Activated CD4-positive, alpha-beta T cell treated with anti-CD3 and anti-CD28 coated beads, Interleukin-2, amount 10 ng/mL, durations not matched to agents 7 days and 5 days (primary cell): ENCODE results near the gene FAM43B. TPM values are rescaled to one million over a fixed set of nuclear protein-coding genes. Genes with fewer than 3 reads are reported as not detected.

Experiments used
- CTCF ChIA-PET: fragments of 350-600 bp; sonication (Branson Sonifier 250); formaldehyde crosslinking; loops from one replicate; lab custom pipeline; 2021; ENCODE audit warnings: antibody characterized with exemption; lab: Charles Lee
- POLR2A ChIA-PET: fragments of 350-600 bp; sonication (Branson Sonifier 250); formaldehyde crosslinking; loops from one replicate; lab custom pipeline; 2021; ENCODE audit warnings: antibody characterized with exemption; lab: Charles Lee
- DNase-seq: peaks from one replicate; pipeline ENCODE4 v3.0.0-alpha.2; 2020
- H3K27ac Mint-ChIP-seq: one replicate; pipeline ENCODE4 v1.8.0; 2021; ENCODE audit warnings: mild to moderate bottlenecking, moderate library complexity, mixed read lengths
- H3K27me3 Mint-ChIP-seq: one replicate; pipeline ENCODE4 v1.8.0; 2021; ENCODE audit warnings: mixed read lengths
- H3K36me3 Mint-ChIP-seq: one replicate; pipeline ENCODE4 v1.8.0; 2021; ENCODE audit warnings: low read depth, mixed read lengths
- H3K4me1 Mint-ChIP-seq: one replicate; pipeline ENCODE4 v1.8.0; 2021; ENCODE audit warnings: mixed read lengths
- H3K4me3 Mint-ChIP-seq: one replicate; pipeline ENCODE4 v1.8.0; 2021; ENCODE audit warnings: mild to moderate bottlenecking, moderate library complexity, mixed read lengths
- H3K9me3 Mint-ChIP-seq: one replicate; pipeline ENCODE4 v1.8.0; 2021; ENCODE audit warnings: mixed read lengths
- total RNA-seq, 2 experiments: library from RNA; stranded (reverse); gene quantifications; one replicate each; pipeline ENCODE4 v1.2.3, GENCODE V29; 2021

The FAM43B gene
- total RNA-seq, 2 experiments from 2014 or later = not detected

DNA sequence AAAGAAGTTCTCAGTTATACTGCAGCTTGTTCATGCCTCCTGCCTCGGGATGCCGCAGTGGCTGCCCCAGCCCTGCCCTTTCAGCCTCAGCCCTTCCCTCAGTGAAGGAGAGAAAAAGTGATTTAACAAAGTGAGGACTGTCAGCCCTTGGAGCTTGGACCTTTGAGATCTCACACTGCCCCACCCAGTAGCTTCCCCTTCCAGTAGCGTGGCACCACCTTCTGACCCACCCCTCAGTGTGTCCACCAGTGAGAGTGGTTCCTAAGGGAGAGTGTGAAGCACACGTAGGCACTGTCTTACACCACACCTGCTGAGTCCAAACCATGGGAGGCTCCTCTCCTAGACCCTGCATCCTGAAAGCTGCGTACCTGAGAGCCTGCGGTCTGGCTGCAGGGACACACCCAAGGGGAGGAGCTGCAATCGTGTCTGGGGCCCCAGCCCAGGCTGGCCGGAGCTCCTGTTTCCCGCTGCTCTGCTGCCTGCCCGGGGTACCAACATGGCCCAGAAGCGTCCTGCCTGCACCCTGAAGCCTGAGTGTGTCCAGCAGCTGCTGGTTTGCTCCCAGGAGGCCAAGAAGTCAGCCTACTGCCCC lies 36.4 kb downstream of the FAM43B start, which contains the start of gene CDA:
CDA (plus strand) TSS at position 464 of the 592 bp plus-strand sequence; CDS start at position 497, 33 bp downstream.
- H3K4me3 Mint-ChIP-seq = no peak within 1 kb of the TSS
- no peak within 1 kb of the TSS for H3K27ac Mint-ChIP-seq
- ChIA-PET POLR2A (no interaction called here), CTCF (interaction anchor here (0.6 kb wide), 1 partner anchor 32 kb away, joined by 5 read pairs; no protein-coding TSS in a partner anchor)
- no peaks in the 10 kb centered on the region for H3K36me3 Mint-ChIP-seq
- H3K27me3 Mint-ChIP-seq = peaks cover 44% of the 10 kb centered on the region
- no peak for DNase-seq
- H3K9me3 Mint-ChIP-seq = no peaks in the 10 kb centered on the region
- H3K4me1 Mint-ChIP-seq = peaks cover 13% of the 10 kb centered on the region

DNA sequence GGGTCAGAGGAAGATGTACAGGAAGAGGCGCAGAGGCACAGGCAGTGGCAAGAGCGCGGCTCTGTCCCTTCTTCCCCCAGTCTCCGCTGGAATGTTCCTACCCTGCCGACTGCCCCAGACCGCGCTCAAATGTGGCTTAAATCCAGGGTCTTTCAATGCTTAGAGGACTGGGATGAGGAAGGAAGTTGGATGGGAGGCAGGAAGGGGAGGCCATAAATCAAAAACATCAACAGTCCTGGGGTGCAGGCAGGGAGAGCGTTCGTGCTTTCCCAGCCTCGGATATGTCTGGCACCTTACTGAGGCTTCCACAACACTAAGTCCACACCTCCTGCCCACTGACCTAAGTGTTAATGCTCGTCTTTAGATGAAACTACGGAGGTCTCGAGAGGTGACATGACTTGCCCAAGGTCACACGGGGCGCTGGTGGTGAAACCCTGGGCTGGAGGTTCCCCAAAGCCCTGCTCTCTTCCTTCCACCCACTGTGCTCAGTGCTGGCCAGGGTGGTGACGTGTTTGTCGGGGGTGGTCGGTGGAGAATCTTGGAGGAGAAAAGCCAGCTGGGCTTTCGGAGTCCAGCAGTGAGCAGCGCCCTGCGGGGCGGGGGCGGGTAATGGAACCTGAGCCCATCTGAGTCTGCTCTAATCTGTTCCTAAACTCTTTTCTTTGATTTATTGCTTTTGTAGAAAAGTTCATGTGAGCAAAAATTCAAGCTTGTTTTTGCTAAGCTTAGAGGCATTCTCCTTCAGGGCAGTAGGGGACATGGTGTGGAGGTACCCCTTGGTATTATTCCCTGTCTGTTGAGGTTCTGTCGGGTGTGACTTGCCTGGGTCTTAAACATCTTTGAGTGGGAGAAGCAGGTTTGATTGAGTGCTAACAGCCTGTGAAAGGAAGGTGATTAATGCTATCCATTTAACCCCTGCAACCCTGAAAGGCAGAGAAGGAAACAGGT lies 37.2 kb downstream of the FAM43B start:
- H3K9me3 Mint-ChIP-seq = no peaks in the 10 kb centered on the region
- no peak for DNase-seq
- no peaks in the 10 kb centered on the region for H3K36me3 Mint-ChIP-seq
- no peak overlapping the region for H3K27ac Mint-ChIP-seq
- H3K27me3 Mint-ChIP-seq = peaks cover 41% of the 10 kb centered on the region
- POLR2A ChIA-PET = no interaction called here
- peaks cover 13% of the 10 kb centered on the region for H3K4me1 Mint-ChIP-seq
- CTCF ChIA-PET = no interaction called here
- no peak overlapping the region for H3K4me3 Mint-ChIP-seq

DNA sequence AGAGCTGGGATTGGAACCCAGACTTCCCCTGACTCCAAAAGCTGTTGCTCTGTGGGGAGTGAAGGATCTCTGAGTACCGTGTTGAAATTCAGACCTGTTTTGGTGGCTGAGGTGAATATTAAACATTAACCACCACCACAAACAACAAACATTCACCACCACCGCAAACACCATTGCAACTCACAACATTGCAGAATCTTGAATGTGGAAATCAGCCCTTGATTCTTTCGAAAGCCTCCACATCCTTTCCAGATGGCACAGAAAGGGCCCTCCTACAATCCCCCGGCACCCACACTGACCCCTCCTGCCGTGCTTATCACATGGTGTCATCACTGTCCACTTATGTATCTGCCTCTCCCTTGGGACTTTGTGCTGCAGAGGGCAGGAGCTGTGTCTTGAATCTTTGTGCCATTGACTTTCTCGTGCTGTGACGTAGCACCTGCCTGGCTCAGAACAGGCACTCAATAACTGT lies 38.0 kb downstream of the FAM43B start:
- Mint-ChIP-seq H3K27me3 (peaks cover 36% of the 10 kb centered on the region), H3K4me1 (peaks cover 13% of the 10 kb centered on the region), H3K27ac (no peak overlapping the region), H3K9me3 (no peaks in the 10 kb centered on the region), H3K36me3 (no peaks in the 10 kb centered on the region), H3K4me3 (no peak overlapping the region)
- ChIA-PET CTCF (no interaction called here), POLR2A (no interaction called here)
- DNase-seq = no peak

DNA sequence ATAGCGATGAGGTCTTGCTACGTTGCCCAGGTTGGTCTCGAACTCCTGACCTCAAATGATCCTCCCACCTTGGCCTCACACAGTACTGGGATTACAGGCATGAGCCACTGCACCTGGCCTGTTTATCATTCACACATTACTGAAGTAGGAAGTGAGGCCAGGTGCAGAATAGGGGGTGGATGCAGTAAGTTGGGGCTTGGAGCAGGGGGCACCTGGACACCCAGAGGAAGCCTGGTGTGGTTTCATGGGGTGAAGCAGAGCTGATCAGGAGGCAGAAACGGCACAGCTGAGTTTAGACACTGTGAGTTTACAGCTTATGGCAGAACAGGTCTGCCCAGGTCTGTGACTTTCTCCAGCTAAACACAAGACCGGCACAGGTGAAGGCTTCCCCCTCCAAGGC lies 41.4 kb downstream of the FAM43B start:
- H3K36me3 Mint-ChIP-seq = no peaks in the 10 kb centered on the region
- no peaks in the 10 kb centered on the region for H3K9me3 Mint-ChIP-seq
- no peak overlapping the region for H3K27ac Mint-ChIP-seq
- CTCF ChIA-PET = interaction anchor here (0.6 kb wide), 1 partner anchor 20 kb away, joined by 4 read pairs; no protein-coding TSS in a partner anchor
- peaks cover 24% of the 10 kb centered on the region for H3K27me3 Mint-ChIP-seq
- H3K4me3 Mint-ChIP-seq = no peak overlapping the region
- peaks cover 10% of the 10 kb centered on the region for H3K4me1 Mint-ChIP-seq
- POLR2A ChIA-PET = no interaction called here
- no peak for DNase-seq

DNA sequence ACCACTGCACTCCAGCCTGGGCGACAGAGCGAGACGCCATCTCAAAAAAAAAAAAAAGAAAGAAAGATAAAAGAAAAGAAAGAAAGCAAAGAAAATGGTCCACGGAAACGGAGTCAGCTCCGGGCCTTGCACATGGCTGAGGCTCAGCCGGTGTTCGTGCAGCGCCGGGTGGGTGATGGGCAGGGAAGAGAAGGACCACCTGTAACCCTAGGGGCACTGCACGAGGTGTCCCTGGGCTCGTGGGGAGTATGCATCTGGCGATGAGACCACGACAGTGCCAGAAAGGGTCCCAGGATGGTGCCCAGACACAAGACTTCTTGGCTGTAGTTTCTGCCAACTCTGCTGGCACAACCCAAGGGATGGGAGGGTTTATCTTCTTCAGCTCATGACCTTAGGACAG lies 42.4 kb downstream of the FAM43B start:
- peaks cover 14% of the 10 kb centered on the region for H3K27me3 Mint-ChIP-seq
- no peaks in the 10 kb centered on the region for H3K36me3 Mint-ChIP-seq
- DNase-seq = no peak
- H3K4me1 Mint-ChIP-seq = peaks cover under 1% of the 10 kb centered on the region
- no peak overlapping the region for H3K4me3 Mint-ChIP-seq
- ChIA-PET POLR2A (no interaction called here), CTCF (interaction anchor here (1.3 kb wide), 1 partner anchor 38 kb away, joined by 4 read pairs; no protein-coding TSS in a partner anchor)
- H3K9me3 Mint-ChIP-seq = no peaks in the 10 kb centered on the region
- no peak overlapping the region for H3K27ac Mint-ChIP-seq

DNA sequence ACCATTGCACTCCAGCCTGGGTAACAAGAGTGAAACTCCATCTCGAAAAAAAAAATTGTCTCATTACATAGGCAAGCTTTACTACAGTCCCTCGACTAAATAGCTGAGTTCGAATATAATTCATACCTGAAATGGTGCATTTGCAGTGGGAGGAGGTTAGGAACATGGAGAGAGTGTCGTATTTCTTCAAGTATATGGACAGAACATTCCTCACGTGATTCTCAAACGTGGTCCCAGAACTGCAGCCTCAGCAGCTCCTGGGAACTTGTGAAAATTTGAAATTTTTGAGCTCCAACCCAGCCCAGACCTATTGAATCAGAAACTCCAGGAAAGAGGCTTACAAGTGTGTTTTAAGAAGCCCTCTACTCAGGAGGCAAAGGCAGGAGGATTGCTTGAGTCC lies 43.7 kb downstream of the FAM43B start:
- Mint-ChIP-seq H3K27ac (no peak overlapping the region), H3K9me3 (no peaks in the 10 kb centered on the region), H3K36me3 (no peaks in the 10 kb centered on the region), H3K27me3 (peaks cover 5% of the 10 kb centered on the region), H3K4me1 (no peaks in the 10 kb centered on the region), H3K4me3 (no peak overlapping the region)
- no peak for DNase-seq
- CTCF ChIA-PET = interaction anchor here (1.1 kb wide), 1 partner anchor 38 kb away, joined by 4 read pairs; no protein-coding TSS in a partner anchor
- POLR2A ChIA-PET = no interaction called here

DNA sequence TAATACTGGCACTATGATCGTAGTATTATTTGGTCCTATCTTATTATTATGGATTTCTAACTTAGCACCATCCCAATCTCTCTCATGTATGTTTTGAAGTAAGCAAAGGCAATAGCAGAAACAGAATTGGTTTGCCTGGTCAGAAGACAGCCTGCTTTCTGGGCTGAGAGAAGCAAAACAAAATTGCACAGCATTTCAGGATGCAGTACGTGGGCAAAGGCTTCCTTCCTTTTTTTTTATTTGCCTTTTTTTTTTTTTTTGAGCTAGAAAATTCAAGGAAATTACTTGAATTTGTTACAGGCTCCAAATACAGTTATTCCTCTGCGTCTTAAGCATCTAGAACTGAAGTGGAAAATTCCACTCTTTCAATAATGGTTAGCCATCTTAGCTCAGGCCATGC lies 45.3 kb downstream of the FAM43B start:
- no peak overlapping the region for H3K27ac Mint-ChIP-seq
- no peaks in the 10 kb centered on the region for H3K9me3 Mint-ChIP-seq
- H3K4me1 Mint-ChIP-seq = no peaks in the 10 kb centered on the region
- H3K36me3 Mint-ChIP-seq = no peaks in the 10 kb centered on the region
- POLR2A ChIA-PET = no interaction called here
- CTCF ChIA-PET = no interaction called here
- H3K27me3 Mint-ChIP-seq = no peaks in the 10 kb centered on the region
- H3K4me3 Mint-ChIP-seq = no peak overlapping the region
- DNase-seq = no peak

DNA sequence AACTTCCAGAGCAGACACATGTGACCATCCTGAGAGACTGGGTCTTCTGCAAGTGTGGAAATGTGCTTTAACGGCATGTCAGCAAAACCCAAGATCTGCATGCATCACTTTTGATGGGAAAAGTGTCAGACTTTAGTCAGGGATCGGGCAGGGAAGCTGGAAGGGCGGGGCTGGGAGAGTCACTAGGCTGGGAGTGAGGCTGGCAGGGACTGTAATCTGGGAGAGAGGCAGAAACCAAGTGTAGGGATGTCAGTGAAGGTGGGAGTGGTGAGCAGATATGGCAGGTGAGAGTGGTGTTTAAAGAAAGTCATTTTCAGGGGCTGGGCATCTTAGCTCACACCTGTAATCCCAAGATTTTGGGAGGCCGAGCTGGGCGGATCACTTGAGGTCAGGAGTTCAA lies 47.8 kb downstream of the FAM43B start:
- POLR2A ChIA-PET = no interaction called here
- Mint-ChIP-seq H3K36me3 (no peaks in the 10 kb centered on the region), H3K4me3 (no peak overlapping the region), H3K27ac (no peak overlapping the region), H3K4me1 (no peaks in the 10 kb centered on the region), H3K9me3 (no peaks in the 10 kb centered on the region), H3K27me3 (peaks cover 2% of the 10 kb centered on the region)
- no peak for DNase-seq
- CTCF ChIA-PET = interaction anchor here (0.8 kb wide), 1 partner anchor 9 kb away, joined by 3 read pairs; no protein-coding TSS in a partner anchor

DNA sequence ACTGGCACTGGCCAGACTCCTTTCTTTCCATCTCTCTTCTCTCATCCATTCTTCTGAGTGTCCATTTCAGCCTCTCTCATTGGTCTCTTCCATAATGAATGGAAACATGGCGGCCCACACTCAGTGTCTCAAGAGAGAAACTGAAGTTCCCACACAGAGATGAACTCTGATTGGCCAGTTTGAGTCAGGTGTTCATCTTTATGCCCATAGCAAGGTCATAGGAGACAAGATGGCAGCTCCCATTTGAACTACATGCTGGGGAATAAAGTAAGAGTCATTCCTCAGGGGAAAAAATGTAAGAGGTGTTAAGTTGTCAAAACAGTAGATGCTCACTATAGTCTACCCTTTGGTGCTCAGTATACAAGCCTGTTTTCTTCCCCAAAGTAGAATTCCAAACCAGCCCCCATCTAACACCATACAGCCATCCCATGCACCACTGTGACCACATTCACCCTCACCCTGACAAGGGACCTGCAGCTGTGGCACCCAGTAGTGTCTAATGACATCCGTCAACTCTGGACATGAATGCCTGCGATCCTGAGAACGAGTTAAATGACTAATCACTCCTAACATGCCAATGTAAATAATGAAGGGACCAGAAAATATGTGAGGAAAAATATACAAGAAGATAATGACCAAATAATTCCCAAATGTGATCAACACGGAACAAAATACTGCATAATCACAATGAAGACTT lies 48.9 kb downstream of the FAM43B start:
- Mint-ChIP-seq H3K36me3 (no peaks in the 10 kb centered on the region), H3K9me3 (no peaks in the 10 kb centered on the region), H3K27me3 (peaks cover 2% of the 10 kb centered on the region), H3K27ac (no peak overlapping the region), H3K4me3 (no peak overlapping the region), H3K4me1 (no peaks in the 10 kb centered on the region)
- CTCF ChIA-PET = interaction anchor here (0.8 kb wide), 1 partner anchor 8 kb away, joined by 3 read pairs; no protein-coding TSS in a partner anchor
- POLR2A ChIA-PET = no interaction called here
- no peak for DNase-seq

DNA sequence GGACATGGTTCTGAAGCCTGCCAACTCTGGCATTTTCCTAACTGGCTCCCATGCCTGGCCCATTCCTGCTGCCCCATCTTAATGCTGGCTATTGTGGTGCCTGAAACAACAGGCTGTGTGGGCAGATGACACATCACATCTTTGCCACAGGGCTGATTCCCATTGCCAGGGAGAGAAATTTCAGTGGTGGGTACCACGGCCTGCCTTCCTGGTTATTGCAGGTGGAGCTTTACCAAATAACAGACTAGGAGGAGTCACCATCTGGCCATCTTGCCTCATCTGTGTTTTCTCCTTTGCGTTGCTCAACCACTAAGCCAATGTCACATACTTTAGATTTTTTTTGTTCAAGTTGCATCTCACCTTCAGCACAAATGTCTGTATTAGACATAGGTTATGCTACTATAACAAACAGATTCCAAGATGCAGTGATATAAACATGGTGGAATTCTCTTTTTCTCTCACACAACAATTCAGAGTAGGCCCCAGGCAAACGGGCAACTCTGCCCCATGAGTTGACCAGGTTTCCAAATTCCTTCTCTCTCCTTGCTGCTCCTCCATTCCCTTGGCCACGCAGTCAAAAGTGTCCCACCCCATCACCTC lies 50.6 kb downstream of the FAM43B start:
- Mint-ChIP-seq H3K4me3 (no peak overlapping the region), H3K9me3 (no peaks in the 10 kb centered on the region), H3K27me3 (peaks cover 2% of the 10 kb centered on the region), H3K4me1 (no peaks in the 10 kb centered on the region), H3K27ac (no peak overlapping the region), H3K36me3 (no peaks in the 10 kb centered on the region)
- ChIA-PET POLR2A (no interaction called here), CTCF (no interaction called here)
- no peak for DNase-seq

DNA sequence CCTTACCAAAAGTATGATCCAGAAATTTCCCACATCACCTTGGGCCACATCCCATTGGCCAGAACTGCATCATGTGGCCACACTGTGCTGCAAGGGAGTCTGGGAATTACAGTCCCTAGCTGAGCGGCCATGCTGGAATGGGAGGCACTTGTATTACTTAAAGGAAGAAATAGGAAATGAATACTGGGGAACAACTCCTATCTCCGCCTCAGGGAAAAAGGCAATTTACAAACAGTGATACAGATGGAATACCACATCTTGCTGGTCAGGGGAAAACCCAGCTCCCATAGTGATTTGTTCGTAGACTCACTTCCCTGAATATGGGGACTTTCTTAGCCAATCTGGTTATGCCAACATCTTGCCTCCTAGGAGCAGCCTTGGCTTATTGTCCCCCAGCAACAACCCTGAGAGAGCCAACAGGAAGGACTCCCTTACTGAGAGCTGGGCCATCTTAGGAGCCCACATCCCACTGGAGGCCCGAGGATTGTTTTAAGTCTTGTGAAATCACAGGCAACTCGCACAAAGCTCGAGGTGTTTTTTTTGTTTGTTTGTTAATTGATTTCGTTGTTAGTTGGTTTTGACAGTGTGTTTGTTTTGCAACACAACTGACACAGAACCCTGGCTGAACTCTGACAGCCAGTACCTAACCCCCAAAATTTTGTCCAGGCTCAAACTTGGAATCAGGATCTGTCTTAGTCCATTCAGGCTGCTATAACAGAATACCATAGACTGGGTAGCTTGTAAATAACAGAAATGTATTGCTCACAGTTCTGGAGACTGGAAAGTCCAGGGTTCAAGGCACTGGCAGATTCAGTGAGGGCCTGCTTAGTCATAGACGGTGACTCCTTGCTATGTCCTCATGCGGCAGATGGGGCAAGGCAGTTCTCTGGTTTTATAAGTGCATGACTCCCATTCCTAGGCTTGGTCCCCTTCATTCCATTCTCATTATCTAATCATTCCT lies 51.4 kb downstream of the FAM43B start:
- Mint-ChIP-seq H3K4me3 (no peak overlapping the region), H3K27ac (no peak overlapping the region), H3K4me1 (no peaks in the 10 kb centered on the region), H3K27me3 (peaks cover 2% of the 10 kb centered on the region), H3K36me3 (no peaks in the 10 kb centered on the region), H3K9me3 (no peaks in the 10 kb centered on the region)
- no peak for DNase-seq
- ChIA-PET CTCF (no interaction called here), POLR2A (no interaction called here)
